Measurements from ENCODE around the gene TMEM163. TPM values are rescaled to one million over a fixed set of nuclear protein-coding genes. Genes with fewer than 3 reads are reported as not detected.

TMEM163 gene
- total and polyA plus RNA-seq, 3 experiments from 2014 or later = 0.45 TPM; not detected in 2

DNA sequence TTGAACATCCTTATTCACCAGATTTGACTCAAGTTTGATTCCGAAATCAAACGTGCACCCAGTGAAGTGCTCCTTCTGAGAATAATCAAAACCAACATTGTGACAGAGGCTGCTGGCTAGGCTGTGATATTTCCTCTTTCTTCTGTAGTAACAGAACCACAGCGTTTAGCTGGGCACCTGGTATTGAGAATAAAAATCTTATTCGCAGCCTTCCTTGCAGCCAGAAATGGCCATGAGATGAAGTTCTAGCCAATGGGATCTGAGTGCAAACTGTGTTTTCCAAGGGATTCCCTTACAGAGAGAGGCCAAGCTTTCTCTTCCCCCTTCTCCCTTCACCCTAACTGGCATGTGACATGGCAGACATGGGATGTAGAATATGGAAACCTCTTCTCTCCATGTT, 51.7 kb downstream of the TMEM163 start:
- Mint-ChIP-seq H3K4me3 (peak overlapping the region in 5 of 7 donors; percentile 6 to 69 (median 49)), H3K27ac (peak overlapping the region in 7 of 8 donors; percentile 48 to 98 (median 69)), H3K9me3 (no peaks in the 10 kb centered on the region), H3K36me3 (no peaks in the 10 kb centered on the region), H3K27me3 (peaks cover 4 to 5% of the 10 kb centered on the region in 2 donors), H3K4me1 (peaks cover 75 to 83% (median 82%) of the 10 kb centered on the region in 3 donors)
- peaks cover 66% of the 10 kb centered on the region for H3K4me1 ChIP-seq (ENCODE audit: insufficient read depth, low read length)
- ChIA-PET CTCF (no interaction called here), POLR2A (no interaction called here)
- no peaks in the 10 kb centered on the region for H3K9me3 ChIP-seq (ENCODE audit: low read length)
- no peaks in the 10 kb centered on the region for H3K36me3 ChIP-seq (ENCODE audit: insufficient read depth, low read length)
- DNase-seq = no peak
- H3K4me3 ChIP-seq (ENCODE audit: low read length) = no peak overlapping the region
- no peak overlapping the region for H3K27ac ChIP-seq (ENCODE audit: low read depth, low read length)
- no peaks in the 10 kb centered on the region for H3K27me3 ChIP-seq (ENCODE audit: insufficient read depth, low read length, poor library complexity, severe bottlenecking)

- Histone ChIP-seq H3K4me3 (ENCODE audit: low read length) (no peak overlapping the region), H3K9me3 (ENCODE audit: low read length) (no peaks in the 10 kb centered on the region), H3K27ac (ENCODE audit: low read depth, low read length) (no peak overlapping the region), H3K36me3 (ENCODE audit: insufficient read depth, low read length) (no peaks in the 10 kb centered on the region), H3K4me1 (ENCODE audit: insufficient read depth, low read length) (peaks cover 54% of the 10 kb centered on the region), H3K27me3 (ENCODE audit: insufficient read depth, low read length, poor library complexity, severe bottlenecking) (no peaks in the 10 kb centered on the region)
- no peaks in the 10 kb centered on the region for H3K9me3 Mint-ChIP-seq
- H3K27ac Mint-ChIP-seq = peak overlapping the region in 5 of 8 donors; percentile 25 to 87 (median 52)
- DNase-seq = no peak
- peaks cover 5 to 6% of the 10 kb centered on the region in 2 donors for H3K27me3 Mint-ChIP-seq
- H3K36me3 Mint-ChIP-seq = no peaks in the 10 kb centered on the region
- H3K4me1 Mint-ChIP-seq = peaks cover 67 to 79% (median 73%) of the 10 kb centered on the region in 3 donors
- ChIA-PET POLR2A (no interaction called here), CTCF (interaction anchor here (0.9 kb wide), 1 partner anchor 8 kb away, joined by 3 read pairs; no protein-coding TSS in a partner anchor)
- peak overlapping the region in 2 of 7 donors; percentile 59 to 80 for H3K4me3 Mint-ChIP-seq
Measured at GRCh38 chr2:134665727-134666506, 52.9 kb downstream of the TMEM163 start.

DNA sequence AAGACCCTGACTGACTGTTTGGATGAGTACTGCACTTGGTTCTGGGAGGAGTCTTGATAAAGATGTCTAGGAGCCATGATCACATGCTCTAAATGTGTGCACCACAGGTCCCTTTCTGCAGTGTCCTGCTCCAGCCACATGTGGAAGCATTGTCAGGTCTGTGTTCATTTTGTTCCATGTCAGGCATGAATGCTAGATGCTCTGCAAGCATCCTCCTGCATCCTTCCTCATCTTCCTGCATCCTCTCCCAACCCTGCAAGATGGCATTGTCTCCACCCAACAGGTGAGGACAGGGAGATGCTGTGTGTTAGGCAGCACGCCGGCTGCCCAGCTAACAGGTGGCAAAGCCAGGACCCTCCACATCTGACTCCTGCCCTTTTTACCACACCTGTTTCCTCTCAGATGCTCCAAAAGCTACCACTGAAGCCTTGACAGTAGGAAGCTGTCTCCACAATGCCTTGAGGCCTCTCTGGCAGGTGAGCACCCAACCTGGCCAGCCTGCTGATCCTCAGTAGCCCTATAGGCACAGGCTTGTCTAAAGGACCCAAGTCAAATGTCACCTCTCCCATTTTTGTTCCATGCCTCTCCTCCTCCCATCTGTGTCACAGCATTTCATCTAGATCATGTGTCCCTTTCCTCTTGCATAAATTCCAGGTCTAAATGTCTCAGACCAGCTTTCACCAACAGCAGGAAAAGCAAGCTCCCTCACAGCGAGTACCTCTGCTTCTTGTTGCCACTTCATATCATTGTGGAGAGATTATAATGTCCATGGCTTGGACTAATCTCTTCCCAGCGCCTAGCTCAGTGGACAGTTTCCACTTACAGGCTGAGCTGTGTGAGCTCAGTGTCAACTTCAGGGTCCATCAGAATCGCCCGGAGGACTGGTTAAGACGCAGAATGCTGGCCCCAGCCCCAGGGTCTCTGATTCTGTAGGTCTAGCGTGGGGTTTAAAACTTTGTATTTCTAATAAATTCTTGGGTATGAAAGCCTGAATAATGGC, 55.0 kb downstream of the TMEM163 start:
- H3K4me1 ChIP-seq (ENCODE audit: insufficient read depth, low read length) = peaks cover 36% of the 10 kb centered on the region
- CTCF ChIA-PET = no interaction called here

DNA sequence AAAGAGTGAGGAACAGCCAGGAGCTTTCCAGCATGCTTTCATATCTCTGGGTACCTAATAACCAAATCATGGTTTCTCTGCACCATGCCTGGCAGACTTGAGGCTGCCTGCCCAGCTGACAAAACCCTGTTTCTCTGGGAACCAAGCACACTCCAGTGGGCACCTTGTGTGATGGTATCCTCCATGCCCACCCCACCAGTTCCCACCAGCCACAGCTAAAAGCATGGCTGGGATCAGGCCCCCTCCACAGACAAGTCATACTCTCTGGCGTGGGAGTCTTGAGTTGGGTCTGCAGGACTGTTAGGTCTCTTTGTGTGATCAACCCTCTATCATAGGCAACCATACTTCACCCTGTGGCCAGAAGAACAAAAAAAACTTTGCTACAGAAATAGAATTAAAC, 56.0 kb downstream of the TMEM163 start:
- DNase-seq = no peak
- H3K27me3 ChIP-seq (ENCODE audit: insufficient read depth, low read length, poor library complexity, severe bottlenecking) = no peaks in the 10 kb centered on the region
- H3K36me3 ChIP-seq (ENCODE audit: insufficient read depth, low read length) = no peaks in the 10 kb centered on the region
- H3K27ac ChIP-seq (ENCODE audit: low read depth, low read length) = no peak overlapping the region
- H3K4me3 ChIP-seq (ENCODE audit: low read length) = no peak overlapping the region
- Mint-ChIP-seq H3K36me3 (no peaks in the 10 kb centered on the region), H3K27me3 (peaks cover 7 to 10% of the 10 kb centered on the region in 2 donors), H3K4me1 (peaks cover 48 to 62% (median 56%) of the 10 kb centered on the region in 3 donors), H3K9me3 (no peaks in the 10 kb centered on the region), H3K27ac (no peak overlapping the region), H3K4me3 (no peak overlapping the region)
- peaks cover 26% of the 10 kb centered on the region for H3K4me1 ChIP-seq (ENCODE audit: insufficient read depth, low read length)
- H3K9me3 ChIP-seq (ENCODE audit: low read length) = no peaks in the 10 kb centered on the region
- POLR2A ChIA-PET = no interaction called here
- CTCF ChIA-PET = no interaction called here

More for the DNA sequence above, 55.0 kb downstream of the TMEM163 start:
- POLR2A ChIA-PET = no interaction called here
- Mint-ChIP-seq H3K27ac (peak overlapping the region in 3 of 8 donors; percentile 3 to 80 (median 12)), H3K36me3 (no peaks in the 10 kb centered on the region), H3K4me3 (no peak overlapping the region), H3K9me3 (no peaks in the 10 kb centered on the region), H3K4me1 (peaks cover 56 to 72% (median 65%) of the 10 kb centered on the region in 3 donors), H3K27me3 (peaks cover 7 to 9% of the 10 kb centered on the region in 2 donors)
- Histone ChIP-seq H3K36me3 (ENCODE audit: insufficient read depth, low read length) (no peaks in the 10 kb centered on the region), H3K9me3 (ENCODE audit: low read length) (no peaks in the 10 kb centered on the region), H3K27ac (ENCODE audit: low read depth, low read length) (no peak overlapping the region), H3K4me3 (ENCODE audit: low read length) (no peak overlapping the region), H3K27me3 (ENCODE audit: insufficient read depth, low read length, poor library complexity, severe bottlenecking) (no peaks in the 10 kb centered on the region)
- no peak for DNase-seq

- H3K9me3 ChIP-seq (ENCODE audit: low read length) = no peaks in the 10 kb centered on the region
- no peak for DNase-seq
- peaks cover 10% of the 10 kb centered on the region for H3K4me1 ChIP-seq (ENCODE audit: insufficient read depth, low read length)
- H3K36me3 ChIP-seq (ENCODE audit: insufficient read depth, low read length) = no peaks in the 10 kb centered on the region
- POLR2A ChIA-PET = interaction anchor here (0.6 kb wide), 1 partner anchor 11 kb away, joined by 4 read pairs; no protein-coding TSS in a partner anchor
- no peak overlapping the region for H3K27ac ChIP-seq (ENCODE audit: low read depth, low read length)
- Mint-ChIP-seq H3K36me3 (no peaks in the 10 kb centered on the region), H3K4me3 (peak overlapping the region in 3 of 7 donors; percentile 7 to 60 (median 15)), H3K9me3 (no peaks in the 10 kb centered on the region), H3K27ac (peak overlapping the region in 4 of 8 donors; percentile 2 to 23 (median 8)), H3K4me1 (peaks cover 38 to 59% (median 43%) of the 10 kb centered on the region in 3 donors), H3K27me3 (peaks cover 4 to 10% of the 10 kb centered on the region in 2 donors)
- H3K4me3 ChIP-seq (ENCODE audit: low read length) = no peak overlapping the region
- H3K27me3 ChIP-seq (ENCODE audit: insufficient read depth, low read length, poor library complexity, severe bottlenecking) = no peaks in the 10 kb centered on the region
- CTCF ChIA-PET = no interaction called here
Measured at GRCh38 chr2:134660626-134661402, 58.0 kb downstream of the TMEM163 start.

GRCh38 chr2:134659724-134660123, 59.1 kb downstream of the TMEM163 start:
- Mint-ChIP-seq H3K27me3 (peaks cover 4 to 10% of the 10 kb centered on the region in 2 donors), H3K27ac (peak overlapping the region in 2 of 8 donors; percentile 72 to 75), H3K4me1 (peaks cover 31 to 48% (median 33%) of the 10 kb centered on the region in 3 donors), H3K4me3 (no peak overlapping the region), H3K9me3 (no peaks in the 10 kb centered on the region), H3K36me3 (no peaks in the 10 kb centered on the region)
- no peaks in the 10 kb centered on the region for H3K9me3 ChIP-seq (ENCODE audit: low read length)
- H3K36me3 ChIP-seq (ENCODE audit: insufficient read depth, low read length) = no peaks in the 10 kb centered on the region
- H3K4me1 ChIP-seq (ENCODE audit: insufficient read depth, low read length) = peaks cover 4% of the 10 kb centered on the region
- DNase-seq = no peak
- no peak overlapping the region for H3K27ac ChIP-seq (ENCODE audit: low read depth, low read length)
- no peaks in the 10 kb centered on the region for H3K27me3 ChIP-seq (ENCODE audit: insufficient read depth, low read length, poor library complexity, severe bottlenecking)
- CTCF ChIA-PET = interaction anchor here (0.6 to 0.8 kb wide), 3 partner anchors 11 to 74 kb away, joined by 3 read pairs; no protein-coding TSS in a partner anchor
- POLR2A ChIA-PET = no interaction called here
- H3K4me3 ChIP-seq (ENCODE audit: low read length) = no peak overlapping the region

- Mint-ChIP-seq H3K27me3 (peaks cover 3 to 6% of the 10 kb centered on the region in 2 donors), H3K36me3 (no peaks in the 10 kb centered on the region), H3K4me1 (peaks cover 23 to 38% (median 24%) of the 10 kb centered on the region in 3 donors), H3K9me3 (no peaks in the 10 kb centered on the region), H3K27ac (no peak overlapping the region), H3K4me3 (no peak overlapping the region)
- Histone ChIP-seq H3K9me3 (ENCODE audit: low read length) (no peaks in the 10 kb centered on the region), H3K4me3 (ENCODE audit: low read length) (no peak overlapping the region), H3K27ac (ENCODE audit: low read depth, low read length) (no peak overlapping the region), H3K27me3 (ENCODE audit: insufficient read depth, low read length, poor library complexity, severe bottlenecking) (no peaks in the 10 kb centered on the region), H3K36me3 (ENCODE audit: insufficient read depth, low read length) (no peaks in the 10 kb centered on the region), H3K4me1 (ENCODE audit: insufficient read depth, low read length) (peaks cover 4% of the 10 kb centered on the region)
- ChIA-PET POLR2A (no interaction called here), CTCF (interaction anchor here (0.7 to 2.1 kb wide), 7 partner anchors 8 to 56 kb away, joined by 3 to 13 read pairs (median 4); no protein-coding TSS in a partner anchor)
- peak in 3 of 5 donors; percentile 21 to 53 (median 26) for DNase-seq
Measured at GRCh38 chr2:134657650-134658250, 61.0 kb downstream of the TMEM163 start.
